ENCODE results near the gene OR52W1. TPM values are rescaled to one million over a fixed set of nuclear protein-coding genes. Genes with fewer than 3 reads are reported as not detected.

Gene OR52W1
- total and polyA plus RNA-seq, 4 donors, result not detected

- H3K36me3 ChIP-seq (ENCODE audit: control insufficient read depth in 4 of 4, insufficient read depth in 3 of 4, low read depth in 1 of 4, low read length in 3 of 4), result no peaks in the 10 kb centered on the region
- no peak for TF ChIP-seq RAD21 (IDR thresholded peaks at IDR 0.05)
- TF ChIP-seq ZBTB33 (IDR thresholded peaks at IDR 0.05), result no peak
- no peak for TF ChIP-seq FOXA1 (IDR thresholded peaks at IDR 0.05)
- TF ChIP-seq TAF1 (conservative IDR thresholded peaks at IDR 0.05), result no peak
- no peak for TF ChIP-seq MAX (IDR thresholded peaks at IDR 0.05)
- no peak for TF ChIP-seq CTCF (IDR thresholded peaks at IDR 0.05; ENCODE audit: low read depth, low read length, missing input control)
- TF ChIP-seq FOXA2 (IDR thresholded peaks at IDR 0.05), result no peak
- TF ChIP-seq JUND (IDR thresholded peaks at IDR 0.05), result no peak
- TF ChIP-seq RXRA (IDR thresholded peaks at IDR 0.05), result no peak
- TF ChIP-seq NR2F2 (IDR thresholded peaks at IDR 0.05), result no peak
- no peak for TF ChIP-seq GABPA (IDR thresholded peaks at IDR 0.05 in 1 of 2, conservative IDR thresholded peaks at IDR 0.05 in 1 of 2)
- no peak for TF ChIP-seq HNF4A (conservative IDR thresholded peaks at IDR 0.05)
- no peak for TF ChIP-seq EGR1 (IDR thresholded peaks at IDR 0.05; ENCODE audit: low read depth in 2 of 2)
- TF ChIP-seq YY1 (IDR thresholded peaks at IDR 0.05), result no peak
- TF ChIP-seq SP1 (IDR thresholded peaks at IDR 0.05), result no peak
- TF ChIP-seq ATF3 (IDR thresholded peaks at IDR 0.05), result no peak
- TF ChIP-seq REST (IDR thresholded peaks at IDR 0.05), result no peak
- H3K9ac ChIP-seq (ENCODE audit: low read depth in 1 of 2, low read length in 2 of 2), result no peak overlapping the region
- H3K27ac ChIP-seq (ENCODE audit: low read depth in 1 of 2, low read length in 2 of 2), result no peak overlapping the region
- no peaks in the 10 kb centered on the region for H3K27me3 ChIP-seq (ENCODE audit: control insufficient read depth in 4 of 4, insufficient read depth in 4 of 4, low read length in 3 of 4)
- no peak overlapping the region for H3K4me3 ChIP-seq (ENCODE audit: low read depth in 1 of 3, low read length in 3 of 3)
- H3K4me1 ChIP-seq (ENCODE audit: control insufficient read depth in 4 of 4, insufficient read depth in 4 of 4, low read length in 3 of 4), result peaks cover 7 to 41% (median 33%) of the 10 kb centered on the region in 4 donors
- no peaks in the 10 kb centered on the region for H3K9me3 ChIP-seq (ENCODE audit: control insufficient read depth in 4 of 4, low read length in 3 of 4)
- no peak for DNase-seq (ENCODE audit: low spot score)
These were observed 33.9 kb downstream of the OR52W1 start for GRCh38 chr11:6232899-6233298.

GRCh38 chr11:6233984-6234386 lies 35.0 kb downstream of the OR52W1 start:
- Histone ChIP-seq H3K9ac (ENCODE audit: low read depth in 1 of 2, low read length in 2 of 2) (peak overlapping the region; percentile 17 to 60), H3K36me3 (ENCODE audit: control insufficient read depth in 4 of 4, insufficient read depth in 3 of 4, low read depth in 1 of 4, low read length in 3 of 4) (no peaks in the 10 kb centered on the region), H3K4me3 (ENCODE audit: low read depth in 1 of 3, low read length in 3 of 3) (peak overlapping the region; percentile 68 to 78 (median 74)), H3K4me1 (ENCODE audit: control insufficient read depth in 4 of 4, insufficient read depth in 4 of 4, low read length in 3 of 4) (peaks cover 7 to 32% (median 28%) of the 10 kb centered on the region in 4 donors), H3K27me3 (ENCODE audit: control insufficient read depth in 4 of 4, insufficient read depth in 4 of 4, low read length in 3 of 4) (no peaks in the 10 kb centered on the region), H3K9me3 (ENCODE audit: control insufficient read depth in 4 of 4, low read length in 3 of 4) (no peaks in the 10 kb centered on the region), H3K27ac (ENCODE audit: low read depth in 1 of 2, low read length in 2 of 2) (peak overlapping the region; percentile 50 to 68)
- WGBS, result 2% methylated on average over 10 of the region's 10 CpGs
- no peak for TF ChIP-seq JUND (IDR thresholded peaks at IDR 0.05)
- no peak for TF ChIP-seq FOXA1 (IDR thresholded peaks at IDR 0.05)
- TF ChIP-seq ATF3 (IDR thresholded peaks at IDR 0.05), result no peak
- TF ChIP-seq REST (IDR thresholded peaks at IDR 0.05), result no peak
- TF ChIP-seq MAX (IDR thresholded peaks at IDR 0.05), result no peak
- no peak for TF ChIP-seq RAD21 (IDR thresholded peaks at IDR 0.05)
- no peak for TF ChIP-seq RXRA (IDR thresholded peaks at IDR 0.05)
- TF ChIP-seq GABPA (IDR thresholded peaks at IDR 0.05 in 1 of 2, conservative IDR thresholded peaks at IDR 0.05 in 1 of 2), result no peak
- no peak for TF ChIP-seq EGR1 (IDR thresholded peaks at IDR 0.05; ENCODE audit: low read depth in 2 of 2)
- TF ChIP-seq ZBTB33 (IDR thresholded peaks at IDR 0.05), result no peak
- no peak for DNase-seq (ENCODE audit: low spot score)

Measured in liver (tissue), 9 donors.